AG04450 (cell line): ENCODE measurements around the gene RSPO4. TPM values are rescaled to one million over a fixed set of nuclear protein-coding genes. Genes with fewer than 3 reads are reported as not detected.

Experiments used
- CTCF ChIA-PET: fragments of 300-600, 350-600 bp; formaldehyde crosslinking; extraction: SDS; loops from one replicate; lab custom pipeline; 2022; ENCODE audit warnings: antibody characterized with exemption, inconsistent platforms; lab: Charles Lee
- POLR2A ChIA-PET: fragments of 350-600 bp; formaldehyde crosslinking; extraction: SDS; loops from one replicate; lab custom pipeline; 2021; ENCODE audit warnings: antibody characterized with exemption, inconsistent platforms; lab: Yijun Ruan, JAX
- DNase-seq: peaks from one replicate; pipeline ENCODE4 v3.0.0-alpha.2; 2011; ENCODE audit warnings: low read depth, low spot score
- H3K27ac ChIP-seq: one replicate; pipeline ENCODE4 v1.5.1; 2012; ENCODE audit warnings: low read depth, low read length, control low read depth
- H3K27me3 ChIP-seq: one replicate; pipeline ENCODE4 v1.6.0; 2012; ENCODE audit warnings: low read length; ENCODE audit not compliant: control insufficient read depth, insufficient read depth
- H3K4me3 ChIP-seq: 2 replicates; pipeline ENCODE4 v1.5.1; 2011; ENCODE audit warnings: mild to moderate bottlenecking, low read depth, low read length, control low read depth
- H3K9me3 ChIP-seq: 2 replicates; pipeline ENCODE4 v1.5.1; 2012; ENCODE audit warnings: low read length; ENCODE audit not compliant: control insufficient read depth, insufficient read depth
- polyA plus RNA-seq: library from polyadenylated mRNA; depleted of rRNA; stranded (reverse); fragments of >200 nt; gene quantifications from 2 replicates; pipeline ENCODE4 v1.2.3, GENCODE V29; 2011
- TF ChIP-seq, protein P1 (sequence below): IDR thresholded peaks from 2 replicates; pipeline ENCODE4 v1.5.1; 2011; ENCODE audit warnings: low read depth, low read length, control low read depth, inconsistent platforms

Gene RSPO4
- polyA plus RNA-seq, 1 experiment = not detected

DNA sequence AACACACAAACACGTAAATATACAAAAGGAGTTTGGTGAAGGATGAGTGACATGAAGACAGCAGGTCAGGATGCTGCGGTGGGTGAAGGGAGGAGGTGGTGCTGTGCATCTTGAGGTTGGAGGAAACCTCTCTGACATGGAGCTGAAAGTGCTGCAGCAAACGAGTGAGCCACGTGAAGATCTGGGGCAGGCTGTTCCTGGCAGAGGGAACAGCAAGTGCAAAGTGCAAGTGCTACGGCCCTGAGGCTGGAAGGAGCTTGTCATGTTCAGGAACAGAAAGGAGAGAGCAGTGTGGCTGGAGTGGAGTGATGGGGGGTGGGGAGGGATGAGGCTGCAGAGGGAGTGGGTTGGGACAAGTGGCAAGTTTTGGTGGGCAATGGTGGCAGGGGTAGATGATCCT, 61.2 kb downstream of the RSPO4 start:
- ChIA-PET POLR2A (no interaction called here), CTCF (no interaction called here)
- Histone ChIP-seq H3K4me3 (no peak overlapping the region), H3K27me3 (no peaks in the 10 kb centered on the region), H3K27ac (no peak overlapping the region), H3K9me3 (no peaks in the 10 kb centered on the region)
- TF ChIP-seq, protein P1, sequence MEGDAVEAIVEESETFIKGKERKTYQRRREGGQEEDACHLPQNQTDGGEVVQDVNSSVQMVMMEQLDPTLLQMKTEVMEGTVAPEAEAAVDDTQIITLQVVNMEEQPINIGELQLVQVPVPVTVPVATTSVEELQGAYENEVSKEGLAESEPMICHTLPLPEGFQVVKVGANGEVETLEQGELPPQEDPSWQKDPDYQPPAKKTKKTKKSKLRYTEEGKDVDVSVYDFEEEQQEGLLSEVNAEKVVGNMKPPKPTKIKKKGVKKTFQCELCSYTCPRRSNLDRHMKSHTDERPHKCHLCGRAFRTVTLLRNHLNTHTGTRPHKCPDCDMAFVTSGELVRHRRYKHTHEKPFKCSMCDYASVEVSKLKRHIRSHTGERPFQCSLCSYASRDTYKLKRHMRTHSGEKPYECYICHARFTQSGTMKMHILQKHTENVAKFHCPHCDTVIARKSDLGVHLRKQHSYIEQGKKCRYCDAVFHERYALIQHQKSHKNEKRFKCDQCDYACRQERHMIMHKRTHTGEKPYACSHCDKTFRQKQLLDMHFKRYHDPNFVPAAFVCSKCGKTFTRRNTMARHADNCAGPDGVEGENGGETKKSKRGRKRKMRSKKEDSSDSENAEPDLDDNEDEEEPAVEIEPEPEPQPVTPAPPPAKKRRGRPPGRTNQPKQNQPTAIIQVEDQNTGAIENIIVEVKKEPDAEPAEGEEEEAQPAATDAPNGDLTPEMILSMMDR = no peak
- DNase-seq = no peak

- no peak for DNase-seq
- no peak overlapping the region for H3K4me3 ChIP-seq
- H3K27me3 ChIP-seq = no peaks in the 10 kb centered on the region
- POLR2A ChIA-PET = no interaction called here
- CTCF ChIA-PET = no interaction called here
- H3K9me3 ChIP-seq = no peaks in the 10 kb centered on the region
- TF ChIP-seq, protein P1 = no peak
- no peak overlapping the region for H3K27ac ChIP-seq
These were observed 62.5 kb downstream of the RSPO4 start for GRCh38 chr20:939606-940005.

- TF ChIP-seq, protein P1 = no peak
- no peaks in the 10 kb centered on the region for H3K27me3 ChIP-seq
- ChIA-PET POLR2A (no interaction called here), CTCF (interaction anchor here (0.6 kb wide), 1 partner anchor 116 kb away, joined by 5 read pairs; no protein-coding TSS in a partner anchor)
- DNase-seq = no peak
- H3K27ac ChIP-seq = no peak overlapping the region
- peaks cover 5% of the 10 kb centered on the region; the same call in 1 of the 2 replicates for H3K9me3 ChIP-seq
- no peak overlapping the region for H3K4me3 ChIP-seq
These were observed 67.8 kb downstream of the RSPO4 start for GRCh38 chr20:934186-934840.

GRCh38 chr20:933029-933428, 69.1 kb downstream of the RSPO4 start:
- Histone ChIP-seq H3K27me3 (no peaks in the 10 kb centered on the region), H3K4me3 (no peak overlapping the region), H3K9me3 (peaks cover 5% of the 10 kb centered on the region; the same call in 1 of the 2 replicates), H3K27ac (no peak overlapping the region)
- CTCF ChIA-PET = interaction anchor here (0.6 to 0.9 kb wide), 2 partner anchors 117 to 455 kb away, joined by 3 to 4 read pairs; no protein-coding TSS in a partner anchor
- TF ChIP-seq, protein P1 = no peak
- POLR2A ChIA-PET = no interaction called here
- DNase-seq = no peak

DNA sequence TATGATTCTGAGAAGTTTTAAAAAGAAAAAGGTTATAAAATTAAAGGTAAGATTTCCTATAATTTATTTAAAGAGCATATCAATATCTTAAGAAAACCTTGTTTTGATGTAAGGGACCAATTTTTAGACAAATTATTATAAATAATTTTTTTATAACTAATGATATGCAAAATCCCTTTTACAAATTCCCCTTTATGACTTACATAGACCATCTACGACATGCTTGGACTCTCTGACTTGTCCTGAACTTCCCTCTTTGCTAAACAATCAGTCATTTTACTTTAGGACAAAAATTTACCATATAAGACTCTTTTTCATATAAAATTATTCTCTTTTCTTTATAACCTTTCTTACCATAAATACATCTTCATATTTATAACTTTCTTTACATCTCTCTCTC, 70.7 kb downstream of the RSPO4 start:
- CTCF ChIA-PET = no interaction called here
- no peak for DNase-seq
- no peak overlapping the region for H3K4me3 ChIP-seq
- H3K27me3 ChIP-seq = no peaks in the 10 kb centered on the region
- TF ChIP-seq, protein P1 = no peak
- peaks cover 5% of the 10 kb centered on the region; the same call in 1 of the 2 replicates for H3K9me3 ChIP-seq
- H3K27ac ChIP-seq = no peak overlapping the region
- POLR2A ChIA-PET = no interaction called here
